GM18526 (cell line): Measurements from ENCODE around the gene ZNF514.
A peak's percentile ranks its signal among the peaks of the same experiment; 100 is the strongest.

Source experiments
- POLR2A ChIP-seq: IDR thresholded peaks from 3 replicates; pipeline ENCODE4 v1.6.1; 2011; ENCODE audit not compliant: insufficient read length; ENCODE audit errors: extremely low read depth

ZNF514 gene

DNA sequence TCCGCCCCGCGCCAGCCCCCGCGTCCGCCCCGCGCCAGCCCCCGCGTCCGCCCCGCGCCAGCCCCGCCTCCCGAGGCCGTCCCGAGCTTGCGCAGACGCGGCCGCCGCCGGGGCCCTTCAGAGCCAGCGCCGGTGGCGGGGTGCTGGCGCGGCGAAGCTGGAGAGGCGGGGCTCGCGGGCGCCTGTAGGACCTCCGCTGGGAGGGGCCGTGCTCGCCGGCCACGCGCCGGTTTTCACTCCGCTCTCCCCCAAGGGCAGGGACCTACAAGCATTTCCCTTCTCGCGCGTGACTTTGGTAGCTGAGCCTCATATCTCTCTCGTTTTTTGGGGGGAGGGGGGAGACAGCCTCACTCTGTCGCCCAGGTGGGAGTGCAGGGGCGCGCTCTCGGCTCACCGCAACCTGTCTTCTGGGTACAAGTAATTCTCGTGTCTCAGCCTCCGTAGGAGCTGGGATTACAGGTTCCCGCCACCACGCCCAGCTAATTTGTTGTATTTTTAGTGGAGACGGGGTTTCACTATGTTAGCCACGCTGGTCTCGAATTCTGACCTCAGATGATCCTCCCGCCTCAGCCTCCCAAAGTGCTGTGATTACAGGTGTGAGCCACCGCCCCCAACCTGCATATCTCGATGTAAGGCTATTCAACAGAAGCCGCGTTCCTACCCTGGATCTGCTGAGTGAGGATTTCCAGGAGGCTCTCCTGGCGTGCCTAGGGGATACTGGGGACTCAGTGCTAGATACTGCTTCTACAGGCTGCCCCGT lies at the start of gene ZNF514:
ZNF514 (minus strand) TSS at position 159 of the 760 bp plus-strand sequence. CDS start 6,595 bp downstream, outside the sequence.
- TF ChIP-seq POLR2A, result peak; percentile 17

DNA sequence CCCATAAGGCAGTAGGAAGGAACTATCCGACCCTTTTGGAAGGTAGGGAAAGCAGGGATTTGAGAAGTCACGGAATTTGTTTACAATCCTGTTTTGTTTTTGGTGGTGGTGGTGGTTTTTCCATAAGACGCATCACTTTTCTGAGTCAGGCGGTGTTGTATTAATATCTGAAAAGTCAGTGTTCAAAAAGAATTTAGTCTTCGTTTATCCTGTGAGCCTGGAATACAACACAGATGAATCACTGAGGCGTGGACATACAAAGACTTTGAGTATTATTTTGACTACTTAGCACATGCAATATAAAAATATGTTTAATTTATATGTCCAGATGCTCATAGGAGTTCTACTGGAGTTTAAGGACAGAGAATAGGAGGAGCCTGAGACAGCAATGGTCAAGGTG lies 48.5 kb upstream of the ZNF514 start:
- TF ChIP-seq POLR2A, result no peak

DNA sequence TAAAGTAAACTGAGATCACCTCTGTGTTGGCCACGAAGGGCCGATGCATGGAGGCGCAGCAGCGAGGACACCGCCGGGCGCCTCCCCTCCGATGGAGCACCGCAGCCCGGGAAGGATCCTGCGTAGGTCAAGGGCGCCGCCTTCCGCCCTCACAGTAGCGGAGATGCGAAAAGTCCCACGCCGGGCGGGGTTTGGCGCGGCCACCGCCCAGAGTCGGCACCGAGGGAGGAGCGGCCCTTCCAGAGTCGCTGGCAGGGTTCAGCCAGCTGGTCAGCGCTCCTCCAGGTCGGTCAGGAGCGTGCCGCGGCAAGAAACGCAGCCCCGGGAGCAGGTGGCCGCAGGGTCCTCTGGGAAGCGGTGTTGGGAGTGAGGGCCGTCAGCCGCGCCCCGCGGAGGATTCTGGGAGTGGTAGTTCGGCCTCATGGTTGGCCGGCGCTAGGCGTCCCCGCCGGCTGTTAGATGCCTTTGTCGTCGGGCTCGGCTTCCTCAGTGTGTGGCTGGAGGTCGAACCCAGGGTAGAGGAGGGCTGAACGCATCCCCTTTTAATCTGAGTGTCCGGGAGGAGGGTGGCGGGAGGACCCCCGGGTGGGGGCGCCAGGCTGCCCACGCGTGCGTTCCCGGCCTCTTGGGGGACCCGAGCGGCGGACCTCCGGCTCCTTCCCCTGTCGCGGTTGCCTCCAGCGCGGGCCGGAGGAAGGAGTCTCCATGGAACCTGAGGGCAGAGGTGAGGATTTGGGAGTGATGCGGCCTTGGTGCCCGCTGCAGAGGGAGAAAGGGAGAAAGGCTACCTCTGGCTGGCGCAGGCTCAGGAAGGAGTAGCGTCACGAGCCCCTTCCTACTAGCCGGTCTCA lies 47.7 kb upstream of the ZNF514 start, which contains the start of gene ZNF892:
ZNF892 (plus strand) TSS at position 411 of the 851 bp plus-strand sequence; CDS start at position 706, 295 bp downstream.
- TF ChIP-seq POLR2A, result peak; percentile 61

DNA sequence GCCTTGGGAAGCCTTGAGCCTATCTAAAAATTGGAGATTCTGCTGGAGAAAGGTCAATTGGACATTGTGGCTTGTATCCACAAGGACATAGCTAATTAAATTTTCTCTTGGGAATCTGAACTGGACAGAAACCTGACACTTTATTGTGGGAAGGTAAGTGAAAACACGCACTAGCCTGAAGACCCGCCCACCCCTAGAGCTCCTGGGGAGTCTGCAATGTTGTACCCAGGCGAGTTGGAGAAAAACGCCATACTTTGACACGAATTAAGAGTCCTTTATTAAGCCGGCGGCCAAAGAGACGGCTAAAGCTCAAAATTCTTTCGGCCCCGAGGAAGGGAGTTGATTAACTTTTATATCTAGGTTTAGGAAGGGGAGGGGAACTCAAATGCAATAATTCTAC lies 46.4 kb upstream of the ZNF514 start:
- TF ChIP-seq POLR2A, result no peak

DNA sequence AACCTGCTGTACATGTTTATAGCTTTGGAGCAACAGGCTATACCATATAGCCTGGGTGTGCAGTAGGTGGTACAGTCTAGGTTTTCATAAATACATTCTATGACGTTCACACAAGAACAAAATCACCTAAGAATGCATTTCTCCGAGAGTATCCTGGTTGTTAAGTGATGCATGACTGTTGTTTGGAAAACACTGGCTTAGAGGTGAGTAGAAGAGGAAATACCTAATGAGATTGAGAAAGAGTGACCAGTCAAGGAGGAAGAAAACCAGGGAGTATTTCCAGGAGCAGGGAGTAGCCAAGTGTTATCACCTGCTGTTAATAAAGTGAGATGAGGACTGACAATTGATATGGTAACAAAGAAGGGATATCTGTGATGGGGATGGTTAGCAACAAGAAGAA lies 44.7 kb upstream of the ZNF514 start:
- no peak for TF ChIP-seq POLR2A

DNA sequence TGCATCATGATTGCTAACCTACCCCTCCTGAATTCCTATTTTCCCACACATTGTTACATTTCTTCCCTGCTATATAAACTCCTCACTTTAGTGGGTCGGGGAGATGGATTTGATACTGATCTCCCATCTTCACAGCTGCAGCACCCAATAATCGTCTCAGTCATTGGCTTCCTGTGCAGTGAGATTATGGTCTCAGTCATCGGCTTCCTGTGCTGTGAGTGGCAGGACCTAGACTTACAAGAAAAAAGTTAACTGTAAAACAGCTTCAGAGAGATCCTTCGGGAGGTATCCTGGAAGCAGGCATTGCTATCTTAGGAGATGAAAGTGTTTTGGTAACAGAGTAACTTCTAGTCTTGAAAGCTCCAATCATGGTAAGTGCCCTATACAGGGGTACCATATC lies 44.3 kb upstream of the ZNF514 start:
- TF ChIP-seq POLR2A, result no peak

DNA sequence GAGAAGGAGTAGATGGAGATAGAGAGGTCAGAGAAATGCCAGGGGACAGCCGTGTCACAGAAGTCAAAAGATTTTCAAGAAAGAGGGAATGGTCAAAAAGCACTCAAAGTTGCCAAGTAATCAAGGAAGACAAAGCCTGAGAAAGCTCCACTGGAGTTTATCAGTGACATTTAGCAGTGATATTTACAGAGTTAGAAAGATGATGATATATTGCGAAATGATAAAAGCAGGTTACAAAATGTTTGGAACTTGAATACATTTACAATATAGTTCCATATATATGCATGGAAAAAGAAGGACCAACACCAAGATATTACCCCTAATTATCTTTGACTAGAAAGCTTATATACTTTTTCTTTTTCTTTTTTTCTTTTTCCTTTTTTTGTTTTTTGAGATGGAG lies 26.3 kb upstream of the ZNF514 start:
- no peak for TF ChIP-seq POLR2A

DNA sequence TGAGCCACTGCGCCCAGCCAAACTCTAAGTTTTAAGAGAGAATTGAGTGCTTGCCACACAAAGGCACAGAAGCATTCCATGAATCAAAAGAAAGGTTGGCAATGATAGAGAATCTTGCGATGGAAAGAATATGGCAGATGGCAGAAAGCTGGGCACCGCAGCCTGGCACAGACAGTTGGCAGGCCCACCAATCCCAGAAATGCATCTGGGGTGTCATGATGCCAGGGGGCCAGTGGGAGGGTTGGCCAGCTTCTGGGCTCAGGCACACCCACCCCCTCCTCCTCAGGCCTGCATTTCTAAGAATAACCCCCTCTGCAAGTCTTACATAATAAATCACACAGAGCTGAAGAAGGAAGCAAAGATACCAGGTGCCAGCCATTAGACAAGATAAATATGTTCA lies 25.5 kb upstream of the ZNF514 start:
- no peak for TF ChIP-seq POLR2A

DNA sequence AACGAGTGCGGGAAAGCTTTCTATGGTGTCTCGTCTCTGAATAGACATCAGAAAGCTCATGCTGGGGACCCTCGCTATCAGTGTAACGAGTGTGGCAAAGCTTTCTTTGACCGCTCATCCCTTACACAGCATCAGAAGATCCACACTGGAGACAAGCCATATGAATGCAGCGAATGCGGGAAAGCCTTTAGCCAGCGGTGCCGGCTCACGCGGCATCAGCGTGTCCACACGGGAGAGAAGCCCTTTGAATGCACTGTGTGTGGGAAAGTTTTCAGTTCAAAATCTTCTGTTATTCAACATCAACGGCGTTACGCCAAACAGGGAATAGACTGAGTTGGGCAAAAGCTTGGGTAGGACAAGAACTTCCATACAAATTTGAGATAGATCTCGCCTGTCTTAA lies 22.1 kb upstream of the ZNF514 start:
- no peak for TF ChIP-seq POLR2A

DNA sequence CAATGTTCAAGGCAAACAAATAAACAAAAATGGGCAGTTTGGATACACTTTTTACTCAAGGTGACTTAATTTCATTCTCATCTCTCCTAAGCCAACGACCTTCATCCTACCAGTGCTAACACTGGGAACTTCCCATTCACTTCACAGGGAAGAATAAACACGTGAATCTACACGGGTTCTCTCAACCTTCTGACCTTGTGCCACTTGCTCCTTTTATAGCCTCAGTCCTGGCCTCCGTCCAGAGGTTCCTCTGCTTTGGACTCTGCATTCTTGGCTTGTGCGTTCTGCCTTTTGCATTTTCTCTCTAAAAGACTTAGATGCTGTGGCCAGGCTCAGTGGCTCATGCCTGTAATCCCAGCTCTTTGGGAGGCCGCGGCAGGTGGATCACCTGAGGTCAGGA lies 19.8 kb upstream of the ZNF514 start:
- TF ChIP-seq POLR2A, result no peak

DNA sequence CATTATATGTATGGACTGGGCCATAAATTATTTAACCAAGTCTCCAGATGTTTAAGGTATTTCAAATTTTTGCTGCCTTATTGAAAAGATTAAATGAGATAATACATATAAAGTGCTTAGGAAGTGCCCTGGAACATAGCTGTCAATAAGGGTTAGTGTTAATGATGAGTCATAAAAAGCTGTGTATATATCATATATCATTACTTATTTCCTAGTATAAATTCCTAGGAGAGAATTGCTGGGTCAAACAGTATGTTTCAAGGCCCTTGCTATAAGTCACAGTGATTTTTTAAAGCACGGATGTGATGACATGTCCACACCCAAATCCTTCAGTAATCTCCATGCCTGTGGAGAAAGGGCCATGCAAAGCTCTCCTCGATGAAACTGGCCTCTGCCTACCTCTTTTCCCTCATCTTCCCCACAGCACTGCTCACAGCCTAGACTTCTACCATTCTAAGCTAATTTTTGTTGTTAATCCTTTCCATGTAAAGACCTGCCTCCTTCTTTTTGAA lies 14.4 kb upstream of the ZNF514 start:
- no peak for TF ChIP-seq POLR2A

DNA sequence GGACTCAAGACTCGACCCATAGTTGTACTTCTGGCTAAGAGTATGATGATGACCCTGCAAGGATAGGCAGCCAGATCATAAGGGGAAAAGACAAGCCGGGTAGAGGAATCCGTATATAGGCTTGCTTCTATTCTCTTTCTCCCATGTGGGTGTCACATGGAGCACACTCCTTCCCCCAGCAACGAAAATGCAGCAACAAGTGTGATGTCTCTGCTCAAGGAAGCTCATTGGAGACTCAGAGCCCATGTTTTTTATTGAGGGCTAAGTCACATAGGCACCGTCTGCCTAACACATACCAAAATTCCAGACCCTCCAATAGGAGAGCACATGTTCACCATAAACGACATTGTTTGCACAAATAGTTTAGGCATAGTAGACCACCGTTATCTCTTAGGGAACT lies 12.3 kb upstream of the ZNF514 start:
- TF ChIP-seq POLR2A, result no peak

DNA sequence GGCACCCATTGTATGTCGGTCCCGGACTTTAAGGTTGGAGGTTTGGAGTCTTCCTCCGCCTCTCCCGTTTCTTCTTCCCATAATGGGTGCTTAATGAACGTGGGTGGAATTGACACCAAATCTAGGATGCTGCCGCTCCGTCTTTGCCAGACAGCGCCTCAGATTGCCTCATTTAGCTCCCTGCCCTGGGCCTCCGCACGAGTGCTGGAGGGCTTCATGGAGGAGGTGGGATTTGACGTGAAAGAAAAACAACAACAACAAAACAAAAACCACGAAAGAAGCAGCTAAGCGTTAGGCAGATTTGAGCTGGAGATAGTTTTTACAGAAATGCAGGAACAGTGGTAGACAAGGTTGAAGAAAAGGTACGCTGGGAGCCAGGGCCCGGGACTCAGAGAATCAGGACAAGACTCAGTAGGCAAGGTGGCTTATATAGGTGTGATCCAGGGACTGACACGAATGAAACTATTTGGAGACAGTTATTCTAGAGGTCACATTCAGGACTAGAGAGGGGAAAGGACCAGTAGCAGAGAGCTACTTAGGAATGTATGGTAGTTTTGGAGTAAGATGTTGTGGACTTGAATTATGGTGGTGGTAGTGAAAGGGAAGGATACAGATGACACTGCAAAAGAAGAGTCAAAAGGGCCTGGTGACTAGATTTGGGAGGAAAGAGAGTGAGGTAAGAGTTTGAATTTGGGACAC lies 6.6 kb upstream of the ZNF514 start:
- TF ChIP-seq POLR2A, result no peak

DNA sequence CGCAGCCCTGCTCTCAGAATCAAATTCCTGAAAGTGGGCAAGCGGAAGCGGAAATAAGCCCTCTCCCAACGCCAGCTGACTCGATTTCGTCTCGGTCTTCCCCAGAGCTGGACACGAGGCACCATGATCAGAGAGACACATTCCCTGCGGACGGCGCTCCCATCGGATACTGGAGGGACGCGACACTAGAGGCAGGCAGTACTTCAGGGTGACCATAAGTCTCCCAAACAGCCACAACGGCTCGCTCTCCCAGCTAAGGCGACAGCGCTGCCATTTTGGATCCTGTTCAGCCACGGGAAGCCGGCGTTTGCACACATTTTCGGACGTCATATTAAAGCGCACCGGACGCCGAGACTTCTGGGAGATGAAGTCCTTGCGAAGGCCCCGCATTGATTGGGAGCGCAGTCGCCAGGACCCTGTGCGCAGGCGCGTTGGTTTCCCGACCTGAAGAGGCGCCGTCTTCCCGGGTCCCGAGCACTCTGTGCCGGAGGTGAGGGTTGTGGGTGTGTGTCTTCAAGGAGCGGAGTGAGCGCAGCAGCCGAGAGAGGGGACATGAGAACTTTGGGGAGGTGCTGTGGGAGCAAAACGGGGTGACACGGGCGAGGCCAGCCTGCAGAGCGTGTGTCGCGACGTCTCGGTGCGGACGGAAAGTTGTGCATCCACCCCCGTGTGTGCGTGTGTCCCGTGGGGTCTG lies 5.9 kb upstream of the ZNF514 start, which contains the start of gene ZNF2:
ZNF2 (plus strand) TSS at position 439 of the 694 bp plus-strand sequence. CDS start 10,418 bp downstream, outside the sequence.
- peak; percentile 89 for TF ChIP-seq POLR2A

DNA sequence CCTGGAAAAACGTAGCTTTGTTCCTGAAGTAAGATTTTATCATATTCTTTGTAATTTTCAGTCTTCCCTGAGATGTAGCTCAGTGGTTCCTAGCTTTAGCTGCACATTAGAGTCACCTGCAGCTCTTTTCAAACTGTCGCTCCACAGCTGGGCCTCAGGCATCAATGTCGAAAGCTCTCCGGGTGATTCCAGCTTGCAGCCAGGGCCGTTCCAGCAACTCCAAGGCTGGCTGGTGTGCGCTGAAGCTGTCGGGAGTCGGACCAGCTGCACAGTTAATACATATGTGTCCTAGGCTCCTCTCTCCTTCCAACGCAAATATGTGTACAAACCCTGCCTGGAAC lies 5.4 kb upstream of the ZNF514 start:
- TF ChIP-seq POLR2A, result no peak
